HEK293 (cell line): ENCODE results near the gene SRSF5.

Experiments
- CTCF ChIP-seq: fragments of 450-650 bp; formaldehyde crosslinking; IDR thresholded peaks from 2 replicates; pipeline ENCODE4 v1.5.1; 2016; ENCODE audit warnings: missing biosample characterization, missing genetic modification characterization
- PBX3 ChIP-seq: sonication (generic); formaldehyde crosslinking; IDR thresholded peaks from 2 replicates; pipeline ENCODE4 v1.8.1; 2022; ENCODE audit warnings: mild to moderate bottlenecking, moderate library complexity, missing genetic modification reagents
- REST ChIP-seq: fragments of 450-650 bp; formaldehyde crosslinking; IDR thresholded peaks from 2 replicates; pipeline ENCODE4 v1.5.1; 2016; ENCODE audit warnings: missing biosample characterization, missing genetic modification characterization
- TRIM28 ChIP-seq: IDR thresholded peaks from 2 replicates; pipeline ENCODE4 v1.6.1; 2011; ENCODE audit warnings: low read length, control low read depth, borderline replicate concordance
- ZEB2 ChIP-seq: fragments of 450-650 bp; formaldehyde crosslinking; IDR thresholded peaks from 2 replicates; pipeline ENCODE4 v1.5.1; 2016; ENCODE audit warnings: missing biosample characterization, missing genetic modification characterization
- ZFP37 ChIP-seq: fragments of 450-650 bp; formaldehyde crosslinking; IDR thresholded peaks from 2 replicates; pipeline ENCODE4 v1.5.1; 2016; ENCODE audit warnings: missing biosample characterization, missing genetic modification characterization
- ZFP69B ChIP-seq: fragments of 450-650 bp; formaldehyde crosslinking; IDR thresholded peaks from 2 replicates; pipeline ENCODE4 v1.5.1; 2016; ENCODE audit warnings: missing biosample characterization, missing genetic modification characterization
- ZNF112 ChIP-seq: fragments of 450-650 bp; formaldehyde crosslinking; IDR thresholded peaks from 2 replicates; pipeline ENCODE4 v1.5.0; 2017; ENCODE audit warnings: missing biosample characterization, missing genetic modification characterization
- ZNF138 ChIP-seq: fragments of 450-650 bp; formaldehyde crosslinking; IDR thresholded peaks from 2 replicates; pipeline ENCODE4 v1.5.1; 2016; ENCODE audit warnings: missing biosample characterization, missing genetic modification characterization, borderline replicate concordance
- ZNF140 ChIP-seq: fragments of 450-650 bp; formaldehyde crosslinking; IDR thresholded peaks from 2 replicates; pipeline ENCODE4 v1.5.1; 2016; ENCODE audit warnings: missing biosample characterization, missing genetic modification characterization
- ZNF146 ChIP-seq: fragments of 450-650 bp; formaldehyde crosslinking; IDR thresholded peaks from 2 replicates; pipeline ENCODE4 v1.5.1; 2016; ENCODE audit warnings: missing biosample characterization, missing genetic modification characterization
- ZNF175 ChIP-seq: fragments of 450-650 bp; formaldehyde crosslinking; IDR thresholded peaks from 2 replicates; pipeline ENCODE4 v1.5.1; 2016; ENCODE audit warnings: missing biosample characterization, missing genetic modification characterization
- ZNF239 ChIP-seq: fragments of 450-650 bp; formaldehyde crosslinking; IDR thresholded peaks from 2 replicates; pipeline ENCODE4 v1.5.1; 2016; ENCODE audit warnings: missing biosample characterization, missing genetic modification characterization
- TF ChIP-seq, protein P1 (sequence below): fragments of 450-650 bp; formaldehyde crosslinking; IDR thresholded peaks from 2 replicates; pipeline ENCODE4 v1.5.1; 2017; ENCODE audit warnings: missing biosample characterization, missing genetic modification characterization

DNA sequence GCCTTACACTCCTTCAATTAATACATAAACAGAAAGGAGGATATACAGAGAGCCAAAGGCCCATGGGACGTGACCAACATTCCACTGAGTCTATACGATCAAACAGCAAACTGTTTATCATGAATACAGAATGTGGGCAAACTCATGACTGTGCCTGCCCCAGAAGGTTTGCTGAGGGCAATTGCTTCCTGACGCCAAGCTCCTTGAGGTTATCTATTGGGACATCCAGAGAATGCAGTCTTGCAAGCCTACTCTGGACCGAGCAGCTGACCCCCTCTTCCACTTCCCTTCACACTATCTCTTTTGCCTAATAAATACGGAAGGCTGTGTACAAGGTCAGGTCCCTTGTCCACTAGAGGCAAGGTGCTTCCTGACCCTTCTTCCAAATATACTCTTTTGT is 48.6 kb downstream of the SRSF5 start:
- TF ChIP-seq CTCF (tag by site-specific recombination) (no peak), ZEB2 (no peak), ZNF140 (no peak), ZFP37 (tag by site-specific recombination) (no peak), ZFP69B (no peak), TRIM28 (no peak), ZNF175 (tag by site-specific recombination) (no peak), PBX3 (CRISPR knock-in tag) (no peak), ZNF239 (tag by site-specific recombination) (no peak), ZNF112 (tag by site-specific recombination) (no peak), ZNF138 (no peak), ZNF146 (no peak), REST (tag by site-specific recombination) (no peak)
- TF ChIP-seq, protein P1, sequence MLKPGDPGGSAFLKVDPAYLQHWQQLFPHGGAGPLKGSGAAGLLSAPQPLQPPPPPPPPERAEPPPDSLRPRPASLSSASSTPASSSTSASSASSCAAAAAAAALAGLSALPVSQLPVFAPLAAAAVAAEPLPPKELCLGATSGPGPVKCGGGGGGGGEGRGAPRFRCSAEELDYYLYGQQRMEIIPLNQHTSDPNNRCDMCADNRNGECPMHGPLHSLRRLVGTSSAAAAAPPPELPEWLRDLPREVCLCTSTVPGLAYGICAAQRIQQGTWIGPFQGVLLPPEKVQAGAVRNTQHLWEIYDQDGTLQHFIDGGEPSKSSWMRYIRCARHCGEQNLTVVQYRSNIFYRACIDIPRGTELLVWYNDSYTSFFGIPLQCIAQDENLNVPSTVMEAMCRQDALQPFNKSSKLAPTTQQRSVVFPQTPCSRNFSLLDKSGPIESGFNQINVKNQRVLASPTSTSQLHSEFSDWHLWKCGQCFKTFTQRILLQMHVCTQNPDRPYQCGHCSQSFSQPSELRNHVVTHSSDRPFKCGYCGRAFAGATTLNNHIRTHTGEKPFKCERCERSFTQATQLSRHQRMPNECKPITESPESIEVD (tag by site-specific recombination): no peak
